RWPE2 (cell line): ENCODE data around the gene TM9SF4.
"Not testable (repeated sequence)": the region's sequence is repeated elsewhere in the genome, so short reads cannot be mapped to it uniquely, and the experiment has no call there.

Source experiments
- ATAC-seq: fragments of 200-7000 bp; cut with Tn5 transposase; 3 replicates; pipeline ENCODE4 v1.9.1; 2021; ENCODE audit warnings: low read depth
- DNase-seq: peaks from one replicate; pipeline ENCODE4 v3.0.0-alpha.2; 2020; ENCODE audit warnings: low spot score
- H3K27ac ChIP-seq: fragments of 450-650 bp; 2 replicates; pipeline ENCODE4 v1.5.1; 2017; ENCODE audit warnings: mild to moderate bottlenecking; ENCODE audit not compliant: poor library complexity, severe bottlenecking
- H3K27me3 ChIP-seq: fragments of 250-450 bp; sonication (Bioruptor Pico); 2 replicates; pipeline ENCODE4 v1.5.1; 2021; ENCODE audit warnings: mild to moderate bottlenecking, moderate library complexity; ENCODE audit not compliant: insufficient read depth, poor library complexity, severe bottlenecking
- H3K36me3 ChIP-seq: fragments of 250-450 bp; sonication (Bioruptor Pico); 2 replicates; pipeline ENCODE4 v1.5.1; 2020; ENCODE audit warnings: low read depth, mild to moderate bottlenecking, moderate library complexity
- H3K4me1 ChIP-seq: fragments of 250-450 bp; sonication (Bioruptor Pico); 2 replicates; pipeline ENCODE4 v1.5.1; 2021; ENCODE audit warnings: mild to moderate bottlenecking, moderate library complexity; ENCODE audit not compliant: insufficient read depth, poor library complexity, severe bottlenecking
- H3K4me3 ChIP-seq: fragments of 250-450 bp; sonication (Bioruptor Pico); 2 replicates; pipeline ENCODE4 v1.5.1; 2021; ENCODE audit warnings: mild to moderate bottlenecking, moderate library complexity; ENCODE audit not compliant: severe bottlenecking
- H3K9me3 ChIP-seq: fragments of 250-450 bp; sonication (Bioruptor Pico); 2 replicates; pipeline ENCODE4 v1.5.1; 2021; ENCODE audit warnings: mild to moderate bottlenecking, moderate library complexity; ENCODE audit not compliant: severe bottlenecking
- TF ChIP-seq, protein P1 (sequence below): fragments of 450-650 bp; IDR thresholded peaks from one replicate; pipeline ENCODE4 v1.5.1; 2017; ENCODE audit warnings: mild to moderate bottlenecking, moderate library complexity; ENCODE audit not compliant: poor library complexity, severe bottlenecking

TM9SF4 gene

GRCh38 chr20:32193996-32194395, 84.5 kb downstream of the TM9SF4 start:
- no peaks in the 10 kb centered on the region for H3K9me3 ChIP-seq
- H3K4me3 ChIP-seq = no peak overlapping the region
- TF ChIP-seq, protein P1, sequence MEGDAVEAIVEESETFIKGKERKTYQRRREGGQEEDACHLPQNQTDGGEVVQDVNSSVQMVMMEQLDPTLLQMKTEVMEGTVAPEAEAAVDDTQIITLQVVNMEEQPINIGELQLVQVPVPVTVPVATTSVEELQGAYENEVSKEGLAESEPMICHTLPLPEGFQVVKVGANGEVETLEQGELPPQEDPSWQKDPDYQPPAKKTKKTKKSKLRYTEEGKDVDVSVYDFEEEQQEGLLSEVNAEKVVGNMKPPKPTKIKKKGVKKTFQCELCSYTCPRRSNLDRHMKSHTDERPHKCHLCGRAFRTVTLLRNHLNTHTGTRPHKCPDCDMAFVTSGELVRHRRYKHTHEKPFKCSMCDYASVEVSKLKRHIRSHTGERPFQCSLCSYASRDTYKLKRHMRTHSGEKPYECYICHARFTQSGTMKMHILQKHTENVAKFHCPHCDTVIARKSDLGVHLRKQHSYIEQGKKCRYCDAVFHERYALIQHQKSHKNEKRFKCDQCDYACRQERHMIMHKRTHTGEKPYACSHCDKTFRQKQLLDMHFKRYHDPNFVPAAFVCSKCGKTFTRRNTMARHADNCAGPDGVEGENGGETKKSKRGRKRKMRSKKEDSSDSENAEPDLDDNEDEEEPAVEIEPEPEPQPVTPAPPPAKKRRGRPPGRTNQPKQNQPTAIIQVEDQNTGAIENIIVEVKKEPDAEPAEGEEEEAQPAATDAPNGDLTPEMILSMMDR = no peak
- H3K36me3 ChIP-seq = peaks cover 39% of the 10 kb centered on the region
- H3K27ac ChIP-seq = no peak overlapping the region
- DNase-seq (peak; percentile 23), ATAC-seq (no peak)
- H3K27me3 ChIP-seq = no peaks in the 10 kb centered on the region
- H3K4me1 ChIP-seq = peaks cover 3% of the 10 kb centered on the region

- no peak overlapping the region for H3K4me3 ChIP-seq
- no peaks in the 10 kb centered on the region for H3K9me3 ChIP-seq
- H3K27me3 ChIP-seq = no peaks in the 10 kb centered on the region
- ATAC-seq = no peak
- H3K36me3 ChIP-seq = peaks cover 54% of the 10 kb centered on the region
- no peaks in the 10 kb centered on the region for H3K4me1 ChIP-seq
- H3K27ac ChIP-seq = no peak overlapping the region
- DNase-seq = peak; percentile 42
- TF ChIP-seq, protein P1 = no peak
Measured at GRCh38 chr20:32195581-32195980, 86.1 kb downstream of the TM9SF4 start.

DNA sequence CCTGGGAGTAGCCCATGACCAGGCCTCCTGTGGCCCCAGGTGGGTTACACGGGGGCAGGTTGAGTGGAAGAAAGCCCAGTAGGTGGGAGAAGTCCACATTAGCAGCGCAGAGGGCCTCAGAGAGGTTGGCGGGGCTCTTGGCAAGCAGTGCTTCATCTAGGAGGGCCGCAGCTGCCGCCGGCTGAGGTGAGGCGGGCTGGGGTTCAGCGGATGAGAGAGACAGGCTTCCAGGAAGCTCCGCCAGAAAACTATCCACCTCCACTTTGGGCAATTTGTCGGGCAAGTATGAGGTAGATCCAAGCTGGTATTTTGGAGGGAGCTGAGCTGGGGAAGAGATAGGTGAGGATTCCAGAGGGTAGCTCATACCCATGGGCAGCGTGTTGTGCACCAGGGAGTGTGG, 87.1 kb downstream of the TM9SF4 start:
- ATAC-seq, DNase-seq, H3K27me3 ChIP-seq, H3K4me3 ChIP-seq, H3K9me3 ChIP-seq, H3K4me1 ChIP-seq, H3K27ac ChIP-seq: not testable (repeated sequence)
- peaks cover 65% of the 10 kb centered on the region for H3K36me3 ChIP-seq

DNA sequence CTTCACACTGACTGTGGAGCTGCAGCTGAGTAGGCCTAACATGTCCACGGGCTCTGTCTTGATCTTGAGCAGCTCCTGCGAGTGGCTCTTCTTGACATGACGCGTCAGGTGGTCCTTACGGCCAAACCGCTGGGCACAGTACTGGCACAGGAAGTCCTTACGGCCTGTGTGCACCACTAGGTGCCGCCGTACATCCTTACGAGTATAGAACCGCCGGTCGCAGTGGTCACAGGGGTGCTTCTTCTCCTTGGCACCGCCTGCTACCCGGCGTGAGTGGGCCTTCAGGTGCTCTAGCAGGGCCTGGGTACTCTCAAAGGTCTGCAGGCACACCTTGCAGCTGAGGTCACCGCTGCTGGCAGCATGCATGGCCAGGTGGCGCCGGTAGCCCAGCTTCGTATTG, 87.6 kb downstream of the TM9SF4 start:
- H3K9me3 ChIP-seq, H3K27ac ChIP-seq, ATAC-seq, H3K27me3 ChIP-seq, H3K4me1 ChIP-seq, H3K4me3 ChIP-seq: not testable (repeated sequence)
- TF ChIP-seq, protein P1 = peak; percentile 23
- peaks cover 70% of the 10 kb centered on the region for H3K36me3 ChIP-seq
- peak; percentile 73 for DNase-seq

DNA sequence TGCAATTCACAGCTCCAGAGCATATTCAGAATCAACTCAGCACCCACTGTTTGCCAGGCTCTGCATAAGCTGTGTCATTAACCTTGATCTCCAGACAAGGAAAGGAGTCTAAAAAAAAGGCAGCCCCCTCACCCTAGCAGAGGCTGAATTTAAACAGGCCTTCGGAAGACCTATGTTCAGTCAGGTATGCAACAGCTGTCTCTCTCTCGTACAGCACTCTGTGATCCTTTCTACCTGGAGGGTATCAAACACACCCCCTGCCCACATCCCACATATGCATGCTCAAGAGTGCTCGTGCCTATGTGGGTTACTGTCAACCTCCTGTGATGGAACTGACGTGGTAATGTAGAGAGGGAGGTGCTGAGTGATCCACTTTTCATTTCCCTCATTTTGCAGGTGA, 89.5 kb downstream of the TM9SF4 start:
- Histone ChIP-seq H3K27me3 (no peaks in the 10 kb centered on the region), H3K27ac (no peak overlapping the region), H3K4me3 (no peak overlapping the region), H3K9me3 (no peaks in the 10 kb centered on the region), H3K36me3 (peaks cover 85% of the 10 kb centered on the region), H3K4me1 (peaks cover 27% of the 10 kb centered on the region)
- TF ChIP-seq, protein P1 = no peak
- DNase-seq (no peak), ATAC-seq (no peak)
